ENCODE data around the gene TGFBR3L. TPM values are rescaled to one million over a fixed set of nuclear protein-coding genes. Genes with fewer than 3 reads are reported as not detected.

TGFBR3L gene
- total RNA-seq, 1 donor from 2014 or later, result 11.2 TPM

- no peaks in the 10 kb centered on the region for H3K36me3 Mint-ChIP-seq (ENCODE audit: low read depth)
- peaks cover 29% of the 10 kb centered on the region for H3K4me1 Mint-ChIP-seq (ENCODE audit: low read depth)
- no peak for TF ChIP-seq CTCF (IDR thresholded peaks at IDR 0.05)
Measured at GRCh38 chr19:7871437-7872305, 43.0 kb upstream of the TGFBR3L start.

DNA sequence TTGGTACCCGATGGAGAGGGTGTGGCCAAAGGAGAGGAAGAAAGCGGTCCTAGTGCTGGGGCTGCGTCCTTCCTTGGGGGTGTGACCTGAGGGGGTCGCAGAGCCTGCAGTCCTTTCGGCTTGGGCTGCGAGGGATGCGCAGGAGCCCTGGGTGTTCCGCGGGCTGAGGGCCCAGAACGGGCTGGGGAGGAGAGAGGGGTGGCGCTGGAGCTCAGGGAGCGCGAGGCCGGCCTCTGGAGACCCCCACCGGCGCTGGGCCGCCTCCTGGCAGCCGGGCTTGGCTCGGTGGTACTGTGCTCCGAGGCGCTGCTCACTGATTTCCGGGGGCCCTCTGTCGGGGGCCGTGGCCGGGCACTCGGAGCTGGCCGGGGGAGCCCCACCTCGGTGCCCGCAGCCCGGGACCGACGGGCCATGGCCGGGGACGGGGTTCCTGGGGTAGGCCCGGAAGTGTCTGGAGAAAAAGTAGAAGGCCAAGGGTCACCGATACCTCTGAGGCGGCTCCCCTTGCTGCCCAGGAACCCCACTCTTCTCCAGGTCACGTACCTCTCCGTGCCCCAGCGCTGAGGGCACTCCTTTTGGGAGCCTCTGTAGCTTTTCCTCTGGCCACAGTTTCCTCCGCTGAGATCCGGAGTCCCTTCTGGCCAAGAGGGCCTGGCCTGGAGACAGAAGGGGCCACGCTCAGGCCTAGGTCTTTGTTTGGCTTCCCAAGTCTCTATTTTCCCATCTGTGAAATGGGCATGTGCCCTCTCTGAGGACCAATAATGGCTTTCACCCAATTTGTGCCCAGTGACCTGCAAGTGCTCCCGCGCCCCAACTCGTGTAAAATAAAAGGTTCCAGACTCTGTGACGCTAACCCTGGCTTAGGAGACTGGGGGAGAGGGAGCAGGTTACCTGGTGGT lies 42.1 kb upstream of the TGFBR3L start:
- no peak for TF ChIP-seq CTCF (IDR thresholded peaks at IDR 0.05)
- H3K27ac Mint-ChIP-seq (ENCODE audit: unreplicated experiment), result no peak overlapping the region
- peak overlapping the region; percentile 79 for H3K4me3 Mint-ChIP-seq (ENCODE audit: unreplicated experiment)
- peaks cover 15% of the 10 kb centered on the region for H3K27me3 Mint-ChIP-seq (ENCODE audit: low read depth)
- H3K36me3 Mint-ChIP-seq (ENCODE audit: low read depth), result no peaks in the 10 kb centered on the region
- peaks cover 33% of the 10 kb centered on the region for H3K4me1 Mint-ChIP-seq (ENCODE audit: low read depth)
- H3K9me3 Mint-ChIP-seq (ENCODE audit: low read depth), result no peaks in the 10 kb centered on the region
- DNase-seq (ENCODE audit: low spot score), result peak; percentile 92

More at GRCh38 chr19:7871437-7872305, 43.0 kb upstream of the TGFBR3L start:
- no peaks in the 10 kb centered on the region for H3K9me3 Mint-ChIP-seq (ENCODE audit: low read depth)
- peak; percentile 96 for DNase-seq (ENCODE audit: low spot score)
- H3K27ac Mint-ChIP-seq (ENCODE audit: unreplicated experiment), result peak overlapping the region; percentile 95
- H3K4me3 Mint-ChIP-seq (ENCODE audit: unreplicated experiment), result peak overlapping the region; percentile 79
- peaks cover 15% of the 10 kb centered on the region for H3K27me3 Mint-ChIP-seq (ENCODE audit: low read depth)

DNA sequence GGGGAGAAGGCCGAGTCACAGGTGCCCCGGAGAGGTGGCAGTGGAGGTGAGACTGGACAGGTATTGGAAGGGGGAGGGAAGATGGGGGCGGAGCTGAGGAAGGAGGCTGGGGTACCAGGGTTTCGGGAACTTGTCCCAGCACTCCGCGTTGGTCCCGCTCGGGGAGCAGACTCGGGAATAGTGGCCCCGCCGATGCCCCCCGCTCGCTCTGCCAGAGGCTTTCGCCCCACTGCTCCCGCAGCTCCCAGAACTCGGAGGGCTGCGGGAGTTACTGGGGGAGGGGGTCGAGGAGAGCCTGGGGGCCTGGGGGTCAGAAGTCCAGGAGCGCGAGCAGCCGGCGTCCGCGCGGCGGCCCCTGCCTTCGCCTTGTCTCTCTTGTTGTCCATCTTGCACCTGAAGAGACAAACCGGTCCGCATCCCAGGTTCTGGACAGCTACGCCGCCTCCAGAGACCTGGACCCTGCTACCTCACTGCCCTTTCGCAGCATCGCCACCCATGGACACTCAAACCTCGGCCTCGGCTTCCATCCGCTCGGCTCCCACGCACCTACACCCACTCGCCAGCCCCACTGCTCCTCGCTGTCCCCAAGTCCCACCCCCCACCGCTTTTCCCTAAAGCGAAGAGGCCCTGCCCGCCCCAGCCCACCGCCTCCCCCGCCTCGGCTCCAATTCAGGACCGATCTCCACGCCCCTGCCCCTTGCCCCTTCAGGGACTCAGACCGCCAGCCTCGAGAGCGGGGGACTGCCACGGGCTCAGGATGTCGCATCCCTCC lies 41.1 kb upstream of the TGFBR3L start:
- peaks cover 30% of the 10 kb centered on the region for H3K4me1 Mint-ChIP-seq (ENCODE audit: low read depth)
- H3K27me3 Mint-ChIP-seq (ENCODE audit: low read depth), result peaks cover 15% of the 10 kb centered on the region
- no peak for TF ChIP-seq CTCF (IDR thresholded peaks at IDR 0.05)
- H3K36me3 Mint-ChIP-seq (ENCODE audit: low read depth), result no peaks in the 10 kb centered on the region
- peak overlapping the region; percentile 66 for H3K4me3 Mint-ChIP-seq (ENCODE audit: unreplicated experiment)
- DNase-seq (ENCODE audit: low spot score), result no peak
- H3K9me3 Mint-ChIP-seq (ENCODE audit: low read depth), result no peaks in the 10 kb centered on the region
- H3K27ac Mint-ChIP-seq (ENCODE audit: unreplicated experiment), result no peak overlapping the region

DNA sequence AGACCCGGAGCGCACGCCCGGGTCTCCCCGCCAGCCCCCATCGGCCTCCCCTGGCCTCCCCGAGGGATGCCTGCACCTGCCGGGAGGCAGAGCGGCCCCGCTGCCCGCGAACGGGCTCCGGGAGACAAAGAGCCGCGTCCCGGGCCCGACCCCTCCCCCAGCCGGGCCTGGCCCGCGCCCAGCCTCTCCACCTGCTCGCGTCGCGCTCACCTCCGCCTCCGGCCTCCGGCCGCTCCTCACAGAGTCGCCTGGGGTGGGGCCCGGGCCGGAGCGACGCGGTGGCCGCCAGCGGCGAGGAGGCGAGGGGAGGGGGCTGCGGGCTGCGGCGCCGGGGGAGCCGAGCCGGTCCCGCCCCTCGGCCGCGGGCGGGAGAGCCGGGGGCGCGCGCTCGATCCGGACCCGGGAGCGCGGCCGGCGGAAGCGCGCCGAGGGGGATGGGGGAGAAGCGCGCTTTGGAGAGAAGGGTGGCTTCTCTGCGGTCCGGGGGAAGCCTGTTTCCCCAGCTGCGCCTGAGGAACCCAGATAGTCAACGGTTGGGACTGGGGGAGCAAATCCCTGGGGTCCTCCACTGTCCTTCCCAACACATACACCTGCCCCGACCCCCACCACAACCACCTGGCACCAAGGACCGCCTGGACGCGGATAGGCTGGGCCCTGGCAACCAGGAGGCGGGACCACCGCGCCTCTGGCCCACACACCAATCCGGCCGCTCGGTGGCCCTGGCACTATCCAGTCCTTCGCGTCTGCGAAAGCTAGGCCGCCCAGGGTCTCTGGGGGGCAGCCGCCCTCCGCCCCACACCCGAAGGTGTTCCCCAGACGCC lies 40.3 kb upstream of the TGFBR3L start, which contains the start of gene PRR36:
Gene PRR36, minus strand, starts transcription at position 315 of the 821 bp plus-strand sequence. CDS start 701 bp downstream, outside the sequence.
- peaks cover 25% of the 10 kb centered on the region for H3K4me1 Mint-ChIP-seq (ENCODE audit: low read depth)
- H3K4me3 Mint-ChIP-seq (ENCODE audit: unreplicated experiment), result peak within 1 kb of the TSS; percentile 66
- no peak for DNase-seq (ENCODE audit: low spot score)
- no peaks in the 10 kb centered on the region for H3K36me3 Mint-ChIP-seq (ENCODE audit: low read depth)
- peaks cover 15% of the 10 kb centered on the region for H3K27me3 Mint-ChIP-seq (ENCODE audit: low read depth)
- H3K9me3 Mint-ChIP-seq (ENCODE audit: low read depth), result no peaks in the 10 kb centered on the region
- H3K27ac Mint-ChIP-seq (ENCODE audit: unreplicated experiment), result no peak within 1 kb of the TSS
- TF ChIP-seq CTCF (IDR thresholded peaks at IDR 0.05), result no peak

Data from chondrocyte (in vitro differentiated cells).